GM21528 (cell line): ENCODE measurements around the gene MAFB.
A peak's percentile ranks its signal among the peaks of the same experiment; 100 is the strongest.
"Not testable (repeated sequence)": the region's sequence is repeated elsewhere in the genome, so short reads cannot be mapped to it uniquely, and the experiment has no call there.

Source experiments
- ATAC-seq: cut with Tn5 transposase; IDR thresholded peaks from one replicate; pipeline ENCODE4 v1.9.1; 2021; ENCODE audit warnings: mild to moderate bottlenecking, moderate library complexity; ENCODE audit not compliant: unreplicated experiment, low FRiP score

Gene MAFB

DNA sequence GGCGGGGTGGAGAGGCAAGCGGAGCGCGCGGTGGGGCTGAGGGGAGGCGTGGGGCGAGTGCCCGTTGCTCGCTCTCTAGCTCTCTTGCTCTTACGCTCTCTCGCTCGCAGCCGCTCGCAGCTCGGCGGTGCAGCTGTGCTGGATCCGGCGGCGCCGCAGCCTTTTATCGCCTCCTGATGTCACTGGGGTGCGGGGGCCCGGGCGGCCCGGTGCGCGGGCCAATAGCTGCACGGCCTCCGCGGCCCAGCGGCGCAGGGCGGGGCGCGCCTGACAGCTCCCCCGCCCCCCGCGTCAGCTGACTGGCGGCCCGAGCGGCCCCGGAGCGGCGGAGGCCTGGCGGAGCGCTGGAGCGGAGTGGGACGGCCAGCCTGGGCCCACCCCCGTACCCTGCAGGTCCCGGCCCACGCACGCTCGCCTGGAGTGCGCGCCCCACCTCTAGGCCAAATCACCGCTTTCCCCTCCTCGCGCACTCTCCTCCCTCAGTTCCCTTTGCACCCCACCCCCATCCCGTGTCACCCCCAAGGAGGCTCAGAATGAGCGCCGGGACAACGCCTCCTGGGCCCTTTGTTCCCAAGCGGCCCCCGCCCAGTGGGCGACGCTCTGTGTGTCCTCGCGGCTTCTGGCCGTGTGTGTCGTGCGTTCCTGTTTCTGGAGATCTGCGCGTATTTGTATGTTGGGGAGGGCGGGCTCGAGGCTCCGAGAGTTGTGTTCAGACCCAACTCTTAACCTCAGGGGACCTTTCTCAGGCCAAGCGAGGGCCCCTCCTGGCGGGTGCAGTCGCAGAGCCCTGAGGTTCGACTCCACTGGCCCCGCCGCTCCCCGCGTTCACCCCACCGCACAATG is at the start of gene MAFB:
MAFB (minus strand) TSS at position 137 of the 843 bp plus-strand sequence. CDS start 386 bp downstream, outside the sequence.
- ATAC-seq: peak; percentile 48

DNA sequence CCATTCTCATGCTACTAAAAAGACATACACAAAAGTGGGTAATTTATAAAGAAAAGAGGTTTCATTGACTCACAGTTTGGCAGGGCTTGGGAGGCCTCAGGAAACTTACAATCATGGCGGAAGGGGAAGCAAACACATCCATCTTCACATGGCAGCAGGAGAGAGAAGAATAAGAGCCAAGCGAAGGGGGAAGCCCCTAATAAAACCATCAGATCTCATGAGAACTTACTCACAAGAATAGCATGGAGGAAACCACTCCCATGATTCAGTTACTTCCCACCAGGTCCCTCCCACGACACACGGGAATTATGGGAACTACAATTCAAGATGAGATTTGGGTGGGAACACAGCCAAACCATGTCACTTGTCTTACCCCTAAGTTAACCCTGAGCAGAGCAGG is 47.4 kb upstream of the MAFB start:
- ATAC-seq: not testable (repeated sequence)

DNA sequence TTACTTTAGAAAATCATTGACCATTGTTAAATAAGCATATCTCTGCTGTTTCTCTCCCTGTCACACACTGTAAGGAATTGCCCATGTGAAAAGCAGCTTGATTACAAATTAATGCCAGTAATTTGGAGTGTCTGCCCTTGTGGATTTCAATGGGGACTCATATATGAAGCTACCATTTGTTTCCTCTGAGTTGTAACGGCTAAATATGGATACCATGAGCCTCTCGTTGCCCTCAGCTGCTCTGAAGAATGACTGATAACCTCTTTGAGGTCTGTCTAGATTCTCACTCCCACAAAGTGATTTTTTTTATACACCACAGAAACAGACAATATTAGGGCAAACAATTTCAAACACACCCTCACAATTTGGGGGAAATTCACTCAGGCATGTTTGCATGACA is 40.0 kb upstream of the MAFB start:
- no peak for ATAC-seq

DNA sequence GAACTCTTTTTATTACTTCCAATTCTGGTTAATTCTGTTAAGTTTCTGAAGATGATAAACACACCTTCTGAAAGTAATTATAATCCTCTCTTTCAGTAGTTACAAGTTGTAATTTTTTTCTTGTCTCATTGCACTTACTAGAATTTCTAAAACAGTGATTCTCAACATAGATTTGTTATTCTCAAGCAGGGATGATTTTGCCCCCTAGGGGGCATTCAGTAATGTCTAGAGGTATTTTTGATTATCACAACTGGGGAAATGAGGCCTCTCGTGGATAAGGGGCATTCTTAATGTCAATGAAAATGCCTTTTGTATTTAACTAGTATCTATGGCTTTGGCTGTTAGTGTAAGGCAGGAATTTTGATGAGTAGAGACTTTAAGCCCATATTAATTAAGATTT is 39.4 kb upstream of the MAFB start:
- no peak for ATAC-seq

DNA sequence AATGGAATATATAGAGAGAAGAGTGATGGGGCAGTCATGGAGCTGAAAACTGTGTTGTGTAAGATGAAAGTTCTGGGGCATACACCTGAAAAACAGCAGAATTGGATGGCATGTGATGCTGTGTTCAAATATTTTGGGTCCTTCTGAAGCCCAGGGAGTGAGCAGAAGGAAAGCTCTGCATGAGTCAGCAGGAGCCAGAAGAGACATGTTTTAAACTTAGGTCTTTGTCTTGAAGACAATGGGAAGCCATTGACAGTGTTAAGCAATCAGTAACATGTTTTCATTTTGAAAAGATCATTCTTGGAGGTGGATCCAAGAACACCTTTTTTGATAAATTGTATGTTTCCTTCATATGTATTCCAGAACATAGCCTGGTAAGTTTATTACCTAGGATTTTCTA is 38.9 kb upstream of the MAFB start:
- no peak for ATAC-seq

DNA sequence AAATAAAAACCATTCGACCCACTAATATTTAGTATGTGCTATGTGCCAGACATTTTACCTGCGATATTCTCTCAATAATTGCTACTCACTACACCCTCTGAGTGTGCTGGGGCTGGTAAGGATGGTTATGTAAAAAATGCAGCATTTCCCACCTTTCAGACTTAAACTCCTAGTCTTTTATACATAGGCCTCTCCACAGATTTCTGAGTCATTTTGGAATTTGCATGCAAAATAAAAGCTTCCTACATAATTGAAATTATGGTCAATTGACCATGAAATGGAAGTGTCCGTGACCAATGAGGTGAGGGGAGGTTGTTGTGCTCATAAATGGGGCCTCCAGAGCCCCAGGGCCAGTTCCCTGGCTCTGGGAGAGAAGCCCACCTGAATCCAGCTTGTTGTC is 37.7 kb upstream of the MAFB start:
- ATAC-seq: no peak

DNA sequence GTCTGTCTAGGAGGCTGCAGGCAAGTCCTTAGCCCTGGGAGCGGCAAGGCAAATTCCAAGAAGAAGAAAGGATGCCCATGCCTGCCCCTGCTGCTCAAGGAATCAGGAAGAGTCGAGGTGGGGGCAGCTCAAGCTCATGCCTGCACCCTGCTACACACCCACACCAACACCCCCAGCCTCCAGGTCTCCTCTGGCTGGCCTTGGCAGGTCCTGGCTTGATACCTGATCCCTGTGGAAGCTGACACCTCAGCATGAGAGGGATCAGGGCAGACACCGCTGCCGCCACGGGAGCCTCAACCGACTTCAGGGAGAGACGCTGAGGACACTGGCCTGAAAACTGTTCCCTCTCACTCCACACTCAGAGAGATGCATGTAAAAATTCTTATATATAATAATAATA is 35.5 kb upstream of the MAFB start:
- ATAC-seq: no peak

- no peak for ATAC-seq
These were observed 31.8 kb upstream of the MAFB start for GRCh38 chr20:40720826-40721225.

GRCh38 chr20:40720099-40720498 is 31.1 kb upstream of the MAFB start:
- ATAC-seq: no peak

GRCh38 chr20:40718982-40719729 is 30.1 kb upstream of the MAFB start:
- no peak for ATAC-seq

GRCh38 chr20:40718214-40718977 is 29.4 kb upstream of the MAFB start:
- no peak for ATAC-seq

- no peak for ATAC-seq
These were observed 28.4 kb upstream of the MAFB start for GRCh38 chr20:40717343-40717865.

DNA sequence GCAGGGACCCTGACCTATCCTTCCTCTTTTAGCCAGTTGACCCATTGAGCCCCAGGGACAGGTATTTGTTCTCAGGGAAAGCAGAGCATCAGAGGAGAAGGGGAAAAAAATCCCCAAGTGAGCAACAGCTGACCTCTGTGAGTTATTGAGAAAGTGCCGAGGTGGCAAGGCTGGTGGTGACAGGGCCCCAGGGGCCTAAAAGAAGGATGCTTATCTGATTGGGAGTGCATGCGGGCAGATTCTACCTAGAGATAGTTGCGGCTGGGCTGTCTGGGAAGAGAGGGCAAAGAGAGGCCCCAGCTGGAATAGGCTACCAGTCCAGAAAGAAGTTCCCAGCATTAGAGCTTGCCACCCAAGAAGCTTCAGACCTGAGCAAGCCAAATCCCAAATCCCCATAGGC is 26.5 kb upstream of the MAFB start:
- no peak for ATAC-seq

DNA sequence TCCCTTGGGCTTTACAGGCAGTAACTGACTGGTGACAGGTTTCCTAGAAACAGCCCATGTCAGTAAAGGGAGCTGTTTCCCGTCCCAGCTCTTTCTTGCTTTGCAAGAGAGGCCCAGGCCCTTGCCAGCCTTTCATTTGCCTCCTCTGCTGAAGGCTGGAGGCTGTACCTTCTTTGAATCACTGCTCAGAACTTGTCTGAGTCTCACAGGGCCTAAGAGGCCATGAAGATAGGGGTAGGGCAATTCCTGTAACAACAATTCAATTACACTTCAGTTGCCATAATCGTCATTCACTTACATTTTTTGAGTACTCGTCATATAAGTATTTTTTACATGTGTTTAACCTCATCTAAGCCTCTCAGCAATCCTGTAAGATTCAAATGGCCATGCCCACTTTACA is 25.9 kb upstream of the MAFB start:
- ATAC-seq: no peak

GRCh38 chr20:40714109-40714508 is 25.1 kb upstream of the MAFB start:
- no peak for ATAC-seq

DNA sequence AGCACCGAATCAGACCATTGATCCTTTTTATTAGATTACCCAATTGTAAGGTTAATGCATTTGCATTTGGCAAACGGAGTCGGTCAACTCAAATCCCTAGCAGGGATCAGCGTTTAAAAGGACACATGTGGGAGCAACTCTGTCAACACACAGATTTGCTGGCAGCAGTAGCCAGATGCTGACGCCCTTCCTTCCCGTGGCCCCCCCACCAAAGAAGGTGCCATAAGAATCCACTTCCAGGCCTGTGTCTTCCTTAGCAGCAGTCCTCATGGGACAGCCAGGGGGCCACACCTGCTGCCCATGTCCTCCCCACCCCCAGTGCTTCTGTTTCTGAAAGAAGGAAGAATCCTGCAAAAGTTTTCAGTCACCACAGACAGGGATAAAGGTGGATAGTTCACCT is 24.5 kb upstream of the MAFB start:
- no peak for ATAC-seq

- ATAC-seq: no peak
These were observed 22.0 kb upstream of the MAFB start for GRCh38 chr20:40711079-40711478.

- no peak for ATAC-seq
These were observed 21.6 kb upstream of the MAFB start for GRCh38 chr20:40710603-40711002.

GRCh38 chr20:40706977-40707582 is 18.0 kb upstream of the MAFB start:
- no peak for ATAC-seq

DNA sequence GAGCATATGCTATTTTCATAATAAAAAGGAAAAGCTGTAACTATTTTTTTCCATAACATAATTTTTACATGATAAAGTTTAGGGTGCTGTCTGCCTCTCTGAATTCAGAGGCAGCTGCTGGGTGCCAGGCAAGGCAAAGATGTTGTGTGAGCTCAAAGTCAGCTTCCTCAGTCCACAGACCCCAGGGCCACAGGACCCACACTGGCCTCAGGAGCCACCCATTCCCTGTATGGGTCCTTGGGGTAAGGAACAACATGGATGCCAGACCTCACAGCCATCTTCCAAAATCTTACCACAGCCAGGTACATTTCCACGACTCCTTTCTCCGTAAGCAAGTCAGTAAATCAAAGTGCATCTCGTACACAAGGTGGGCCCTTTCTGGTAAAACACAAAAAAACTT is 16.4 kb upstream of the MAFB start:
- no peak for ATAC-seq
